ENCODE results near the gene GNG14. TPM values are rescaled to one million over a fixed set of nuclear protein-coding genes. Genes with fewer than 3 reads are reported as not detected.
"Not testable (repeated sequence)": the region's sequence is repeated elsewhere in the genome, so short reads cannot be mapped to it uniquely, and the experiment has no call there.

Gene GNG14
- not detected in 2 replicates for total RNA-seq

GRCh38 chr19:12687496-12688196 lies at the start of gene GNG14:
GNG14 (plus strand) TSS chr19:12687998; CDS start chr19:12688049, 51 bp downstream.
- Mint-ChIP-seq H3K27ac (no peak within 1 kb of the TSS), H3K27me3 (no peaks in the 10 kb centered on the region), H3K9me3 (no peaks in the 10 kb centered on the region), H3K4me1 (peaks cover 4% of the 10 kb centered on the region), H3K36me3 (ENCODE audit: low read depth) (peaks cover 2% of the 10 kb centered on the region), H3K4me3 (no peak within 1 kb of the TSS)
- intact Hi-C loops (cut with micrococcal nuclease), result no loop called here
- no peak for DNase-seq

GRCh38 chr19:12638611-12639182 lies 49.1 kb upstream of the GNG14 start:
- no peak for DNase-seq
- peaks cover 13% of the 10 kb centered on the region for H3K4me1 Mint-ChIP-seq
- no peaks in the 10 kb centered on the region for H3K9me3 Mint-ChIP-seq
- H3K27me3 Mint-ChIP-seq, result no peaks in the 10 kb centered on the region
- intact Hi-C loops (cut with micrococcal nuclease), result no loop called here
- H3K36me3 Mint-ChIP-seq (ENCODE audit: low read depth), result peaks cover 26% of the 10 kb centered on the region
- H3K27ac Mint-ChIP-seq, result no peak overlapping the region
- H3K4me3 Mint-ChIP-seq, result no peak overlapping the region

- no peaks in the 10 kb centered on the region for H3K27me3 Mint-ChIP-seq
- H3K9me3 Mint-ChIP-seq, result no peaks in the 10 kb centered on the region
- peaks cover 21% of the 10 kb centered on the region for H3K36me3 Mint-ChIP-seq (ENCODE audit: low read depth)
- peak overlapping the region; percentile 61 for H3K4me3 Mint-ChIP-seq
- intact Hi-C loops (cut with micrococcal nuclease), result loop anchor here (1.0 to 2.0 kb wide), 2 partner anchors 27 to 32 kb away; partner anchors contain the start of genes MAN2B1 and WDR83
- H3K27ac Mint-ChIP-seq, result peak overlapping the region; percentile 60
- DNase-seq, result peak; percentile 94
- peaks cover 12% of the 10 kb centered on the region for H3K4me1 Mint-ChIP-seq
Observed at GRCh38 chr19:12639901-12640613, 47.7 kb upstream of the GNG14 start.

GRCh38 chr19:12641456-12641855 lies 46.3 kb upstream of the GNG14 start:
- DNase-seq, result no peak
- peaks cover 23% of the 10 kb centered on the region for H3K36me3 Mint-ChIP-seq (ENCODE audit: low read depth)
- no peak overlapping the region for H3K27ac Mint-ChIP-seq
- no peaks in the 10 kb centered on the region for H3K27me3 Mint-ChIP-seq
- no peak overlapping the region for H3K4me3 Mint-ChIP-seq
- intact Hi-C loops (cut with micrococcal nuclease), result loop anchor here (2.0 kb wide), 1 partner anchor 25 kb away; the partner anchor contains the start of genes MAN2B1 and WDR83
- no peaks in the 10 kb centered on the region for H3K9me3 Mint-ChIP-seq
- H3K4me1 Mint-ChIP-seq, result peaks cover 9% of the 10 kb centered on the region

GRCh38 chr19:12642506-12642905 lies 45.3 kb upstream of the GNG14 start:
- Mint-ChIP-seq H3K36me3 (ENCODE audit: low read depth) (peaks cover 25% of the 10 kb centered on the region), H3K27me3 (no peaks in the 10 kb centered on the region), H3K4me1 (peaks cover 10% of the 10 kb centered on the region), H3K27ac (no peak overlapping the region), H3K4me3 (no peak overlapping the region), H3K9me3 (no peaks in the 10 kb centered on the region)
- DNase-seq, result no peak
- intact Hi-C loops (cut with micrococcal nuclease), result no loop called here

GRCh38 chr19:12643716-12644115 lies 44.1 kb upstream of the GNG14 start:
- H3K9me3 Mint-ChIP-seq; H3K27me3 Mint-ChIP-seq; intact Hi-C loops (cut with micrococcal nuclease); DNase-seq; H3K27ac Mint-ChIP-seq; H3K4me3 Mint-ChIP-seq: not testable (repeated sequence)
- H3K4me1 Mint-ChIP-seq, result peaks cover 10% of the 10 kb centered on the region
- peaks cover 32% of the 10 kb centered on the region for H3K36me3 Mint-ChIP-seq (ENCODE audit: low read depth)

GRCh38 chr19:12646551-12646950 lies 41.2 kb upstream of the GNG14 start:
- no peak overlapping the region for H3K4me3 Mint-ChIP-seq
- H3K4me1 Mint-ChIP-seq, result peaks cover 1% of the 10 kb centered on the region
- intact Hi-C loops (cut with micrococcal nuclease), result no loop called here
- peaks cover 40% of the 10 kb centered on the region for H3K36me3 Mint-ChIP-seq (ENCODE audit: low read depth)
- no peak overlapping the region for H3K27ac Mint-ChIP-seq
- H3K27me3 Mint-ChIP-seq, result no peaks in the 10 kb centered on the region
- DNase-seq, result no peak
- no peaks in the 10 kb centered on the region for H3K9me3 Mint-ChIP-seq

GRCh38 chr19:12647047-12647446 lies 40.8 kb upstream of the GNG14 start:
- H3K4me3 Mint-ChIP-seq, result no peak overlapping the region
- peaks cover 44% of the 10 kb centered on the region for H3K36me3 Mint-ChIP-seq (ENCODE audit: low read depth)
- no peak overlapping the region for H3K27ac Mint-ChIP-seq
- H3K9me3 Mint-ChIP-seq, result no peaks in the 10 kb centered on the region
- intact Hi-C loops (cut with micrococcal nuclease), result no loop called here
- H3K27me3 Mint-ChIP-seq, result no peaks in the 10 kb centered on the region
- DNase-seq, result no peak
- H3K4me1 Mint-ChIP-seq, result peaks cover 1% of the 10 kb centered on the region

GRCh38 chr19:12647490-12648071 lies 40.2 kb upstream of the GNG14 start:
- no peak overlapping the region for H3K4me3 Mint-ChIP-seq
- peaks cover 44% of the 10 kb centered on the region for H3K36me3 Mint-ChIP-seq (ENCODE audit: low read depth)
- peak; percentile 75 for DNase-seq
- intact Hi-C loops (cut with micrococcal nuclease), result no loop called here
- no peak overlapping the region for H3K27ac Mint-ChIP-seq
- peaks cover 1% of the 10 kb centered on the region for H3K4me1 Mint-ChIP-seq
- no peaks in the 10 kb centered on the region for H3K27me3 Mint-ChIP-seq
- no peaks in the 10 kb centered on the region for H3K9me3 Mint-ChIP-seq

GRCh38 chr19:12648088-12648487 lies 39.7 kb upstream of the GNG14 start:
- H3K27ac Mint-ChIP-seq, result no peak overlapping the region
- no peaks in the 10 kb centered on the region for H3K9me3 Mint-ChIP-seq
- DNase-seq, result no peak
- no peaks in the 10 kb centered on the region for H3K27me3 Mint-ChIP-seq
- no peak overlapping the region for H3K4me3 Mint-ChIP-seq
- intact Hi-C loops (cut with micrococcal nuclease), result no loop called here
- peaks cover 1% of the 10 kb centered on the region for H3K4me1 Mint-ChIP-seq
- peaks cover 44% of the 10 kb centered on the region for H3K36me3 Mint-ChIP-seq (ENCODE audit: low read depth)

GRCh38 chr19:12649941-12650340 lies 37.9 kb upstream of the GNG14 start:
- Mint-ChIP-seq H3K27me3 (no peaks in the 10 kb centered on the region), H3K27ac (no peak overlapping the region), H3K9me3 (no peaks in the 10 kb centered on the region), H3K4me1 (peaks cover 1% of the 10 kb centered on the region), H3K36me3 (ENCODE audit: low read depth) (peaks cover 44% of the 10 kb centered on the region), H3K4me3 (no peak overlapping the region)
- no peak for DNase-seq
- intact Hi-C loops (cut with micrococcal nuclease), result no loop called here

GRCh38 chr19:12652219-12652618 lies 35.6 kb upstream of the GNG14 start:
- intact Hi-C loops (cut with micrococcal nuclease), result no loop called here
- Mint-ChIP-seq H3K36me3 (ENCODE audit: low read depth) (peaks cover 56% of the 10 kb centered on the region), H3K27ac (no peak overlapping the region), H3K9me3 (no peaks in the 10 kb centered on the region), H3K4me3 (no peak overlapping the region), H3K4me1 (no peaks in the 10 kb centered on the region), H3K27me3 (no peaks in the 10 kb centered on the region)
- DNase-seq, result no peak

- H3K27ac Mint-ChIP-seq, result no peak overlapping the region
- intact Hi-C loops (cut with micrococcal nuclease), result no loop called here
- peaks cover 53% of the 10 kb centered on the region for H3K36me3 Mint-ChIP-seq (ENCODE audit: low read depth)
- DNase-seq, result no peak
- H3K4me3 Mint-ChIP-seq, result no peak overlapping the region
- no peaks in the 10 kb centered on the region for H3K9me3 Mint-ChIP-seq
- H3K27me3 Mint-ChIP-seq, result no peaks in the 10 kb centered on the region
- peaks cover 2% of the 10 kb centered on the region for H3K4me1 Mint-ChIP-seq
Observed at GRCh38 chr19:12655546-12655945, 32.3 kb upstream of the GNG14 start.

All from activated CD4-positive, alpha-beta T cell treated with anti-CD3 and anti-CD28 coated beads, Interleukin-2, amount 10 ng/mL, durations not matched to agents 24 days and 14 days (primary cell).